Left cardiac atrium (tissue), 4 donors: ENCODE measurements around the gene HTR3B. TPM values are rescaled to one million over a fixed set of nuclear protein-coding genes. Genes with fewer than 3 reads are reported as not detected.
A peak's percentile ranks its signal among the peaks of the same experiment; 100 is the strongest.

ENCODE experiments used
- ATAC-seq, 2 donors: fragments of 200-7000 bp; cut with Tn5 transposase; one replicate each; pipeline ENCODE4 v1.9.1; 2020; ENCODE audit warnings: mild to moderate bottlenecking in 2 of 2, moderate library complexity in 2 of 2
- DNase-seq: peaks from one replicate; pipeline ENCODE4 v3.0.0-alpha.2; 2020
- intact Hi-C, 2 donors: fragments of 100-400 bp; cut with DNase I; formaldehyde crosslinking; loops; one replicate each; pipeline versions ENCODE4 v1.14.1 to v1.15.1; 2022 to 2023
- long read RNA-seq: library from polyadenylated mRNA; unstranded; transcript quantifications from one replicate; pipeline ENCODE4 v2.0.0, GENCODE V29; 2021
- total RNA-seq, 2 donors: library from RNA; stranded (reverse); fragmentation: NEBNext Ultra II Directional; extraction: Animal tissue kit (Norgen Biotek cat#: 25700); gene quantifications; one replicate each; pipeline ENCODE4 v1.2.1, GENCODE V29; 2021
- donor health status: DM: no; HTN: yes; CAD: no.
- donor health status: DM: no; HTN: yes; CAD: no; lungs with severe emphysema.
- donor health status: DM: yes; HTN: yes; CAD: no.
- donor health status: Dilated cardiomyopathy.

Gene HTR3B, protein sequence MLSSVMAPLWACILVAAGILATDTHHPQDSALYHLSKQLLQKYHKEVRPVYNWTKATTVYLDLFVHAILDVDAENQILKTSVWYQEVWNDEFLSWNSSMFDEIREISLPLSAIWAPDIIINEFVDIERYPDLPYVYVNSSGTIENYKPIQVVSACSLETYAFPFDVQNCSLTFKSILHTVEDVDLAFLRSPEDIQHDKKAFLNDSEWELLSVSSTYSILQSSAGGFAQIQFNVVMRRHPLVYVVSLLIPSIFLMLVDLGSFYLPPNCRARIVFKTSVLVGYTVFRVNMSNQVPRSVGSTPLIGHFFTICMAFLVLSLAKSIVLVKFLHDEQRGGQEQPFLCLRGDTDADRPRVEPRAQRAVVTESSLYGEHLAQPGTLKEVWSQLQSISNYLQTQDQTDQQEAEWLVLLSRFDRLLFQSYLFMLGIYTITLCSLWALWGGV
- total RNA-seq: not detected
- long read RNA-seq: 0 reads

DNA sequence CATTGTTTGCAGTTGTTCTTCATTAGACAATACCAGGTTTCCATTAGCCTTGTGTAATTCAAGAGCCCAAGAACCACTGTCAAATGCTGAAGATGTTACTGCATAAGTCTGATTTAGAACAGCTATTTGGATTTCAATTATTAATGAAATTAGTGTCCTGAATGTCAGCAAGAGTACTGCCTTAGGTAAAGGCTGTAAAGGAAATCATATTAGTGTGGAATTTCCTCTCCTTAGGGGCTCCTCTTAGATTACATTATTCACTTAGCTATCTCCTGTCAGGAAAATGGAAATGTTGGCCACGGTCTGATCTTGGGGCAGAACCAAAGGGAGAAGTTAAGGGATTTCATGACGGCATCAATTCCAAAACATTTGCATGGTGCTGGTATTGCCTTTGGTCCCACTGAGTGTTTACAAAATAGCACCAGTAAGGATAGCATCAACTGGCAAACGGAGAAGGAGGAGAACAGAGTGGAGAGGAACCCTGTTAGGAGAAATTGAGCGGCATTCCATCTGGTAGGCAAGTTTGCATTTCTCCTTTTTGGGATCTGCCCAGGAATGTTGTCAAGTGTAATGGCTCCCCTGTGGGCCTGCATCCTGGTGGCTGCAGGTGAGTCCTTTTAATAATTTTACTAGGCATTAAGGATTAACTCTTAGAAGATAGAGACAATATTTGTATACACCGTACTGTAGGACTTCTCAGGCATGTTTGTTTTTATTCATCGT, at the start of gene HTR3B:
TSS of gene HTR3B (plus strand) at position 418 of the 723 bp plus-strand sequence. CDS start at position 556, 138 bp downstream.
- ATAC-seq (no peak), DNase-seq (no peak)
- intact Hi-C loops: loop anchor here in 1 of 2 donors (5.0 to 10.0 kb wide), 2 partner anchors 68 to 110 kb away; no protein-coding TSS in a partner anchor

- no peak for ATAC-seq
- DNase-seq: no peak
- intact Hi-C loops: no loop called here
Observed at GRCh38 chr11:113855803-113856202, 48.8 kb upstream of the HTR3B start.

GRCh38 chr11:113856966-113857759, 47.4 kb upstream of the HTR3B start:
- ATAC-seq (no peak), DNase-seq (no peak)
- intact Hi-C loops: no loop called here

- DNase-seq (no peak), ATAC-seq (no peak)
- intact Hi-C loops: no loop called here
Observed at GRCh38 chr11:113859665-113860064, 44.9 kb upstream of the HTR3B start.

DNA sequence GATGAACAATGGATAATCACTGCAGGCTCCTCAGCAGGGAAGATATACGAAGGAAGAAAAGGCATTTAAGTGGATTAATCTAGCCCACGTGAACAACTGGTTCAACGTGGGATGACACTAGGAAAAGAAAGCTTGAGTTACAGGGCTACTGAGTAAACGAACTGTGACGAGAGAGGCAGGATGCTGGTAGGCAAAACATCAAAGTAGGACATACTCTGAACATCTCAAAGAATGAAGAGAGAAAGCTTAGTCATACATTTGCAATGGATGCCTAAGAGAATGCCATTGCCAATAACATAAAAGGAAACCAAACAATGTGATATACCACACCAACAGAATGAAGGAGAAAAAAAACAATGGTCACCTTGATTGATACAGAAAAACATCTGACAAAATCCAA, 42.2 kb upstream of the HTR3B start:
- ATAC-seq (no peak), DNase-seq (no peak)
- intact Hi-C loops: no loop called here

DNA sequence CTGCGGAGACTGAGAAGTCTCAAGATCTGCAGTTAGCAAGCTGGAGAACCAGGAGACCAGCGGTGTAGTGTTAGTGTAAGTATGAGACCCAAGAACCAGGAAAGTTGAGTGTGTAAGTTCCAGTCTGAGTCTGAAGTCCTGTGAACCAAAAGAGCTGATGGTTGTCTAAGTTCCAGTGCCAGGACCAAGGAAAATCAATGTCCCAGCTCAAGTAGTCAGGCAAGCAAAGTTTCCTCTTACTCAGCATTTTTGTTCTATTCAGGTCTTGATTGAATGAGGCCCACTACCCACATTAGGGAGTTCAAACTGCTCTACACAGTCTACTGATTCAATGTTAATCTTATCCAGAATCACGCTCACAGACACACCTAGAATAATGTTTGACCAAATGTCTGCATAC, 40.2 kb upstream of the HTR3B start:
- DNase-seq (no peak), ATAC-seq (no peak)
- intact Hi-C loops: no loop called here

DNA sequence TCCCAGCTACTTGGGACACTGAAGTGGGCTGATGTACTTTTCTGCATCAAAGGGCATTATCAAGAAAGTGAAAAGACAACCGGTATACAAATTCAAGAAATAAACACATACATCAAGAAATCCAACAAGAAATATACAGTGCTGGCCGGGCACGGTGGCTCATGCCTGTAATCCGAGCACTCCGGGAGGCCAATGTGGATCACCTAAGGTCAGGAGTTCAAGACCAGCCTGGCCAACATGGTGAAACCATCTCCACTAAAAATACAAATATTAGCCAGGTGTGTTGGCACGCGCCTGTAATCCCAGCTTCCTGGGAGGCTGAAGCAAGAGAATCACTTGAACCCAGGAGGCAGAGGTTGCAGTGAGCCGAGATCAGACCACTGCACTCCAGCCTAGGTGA, 38.7 kb upstream of the HTR3B start:
- ATAC-seq: no peak
- DNase-seq: no peak
- intact Hi-C loops: no loop called here

GRCh38 chr11:113867843-113868503, 36.6 kb upstream of the HTR3B start:
- ATAC-seq (no peak), DNase-seq (no peak)
- intact Hi-C loops: no loop called here

DNA sequence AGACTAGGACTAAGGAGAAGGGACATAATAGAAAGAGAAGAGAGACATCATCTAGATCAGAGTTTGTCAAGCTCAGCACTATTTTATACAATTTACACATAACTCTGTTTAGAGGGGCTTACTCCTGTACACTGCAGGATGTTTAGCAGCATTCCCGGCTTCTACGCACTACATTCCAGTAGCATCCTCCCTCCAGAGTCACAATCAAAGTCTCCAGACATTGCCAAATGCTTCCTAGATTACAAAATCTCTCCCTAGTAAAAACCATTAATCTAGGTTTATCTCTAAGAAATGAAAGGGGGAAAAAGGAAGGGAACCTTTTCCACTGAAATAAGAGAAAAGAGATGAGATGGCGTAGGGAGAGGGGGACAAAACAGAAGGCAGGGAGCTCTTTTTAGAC, 33.3 kb upstream of the HTR3B start:
- intact Hi-C loops: no loop called here
- DNase-seq (no peak), ATAC-seq (no peak)

GRCh38 chr11:113873236-113873626, 31.4 kb upstream of the HTR3B start:
- ATAC-seq (peak; percentile 48 to 60), DNase-seq (peak; percentile 38)
- intact Hi-C loops: no loop called here

DNA sequence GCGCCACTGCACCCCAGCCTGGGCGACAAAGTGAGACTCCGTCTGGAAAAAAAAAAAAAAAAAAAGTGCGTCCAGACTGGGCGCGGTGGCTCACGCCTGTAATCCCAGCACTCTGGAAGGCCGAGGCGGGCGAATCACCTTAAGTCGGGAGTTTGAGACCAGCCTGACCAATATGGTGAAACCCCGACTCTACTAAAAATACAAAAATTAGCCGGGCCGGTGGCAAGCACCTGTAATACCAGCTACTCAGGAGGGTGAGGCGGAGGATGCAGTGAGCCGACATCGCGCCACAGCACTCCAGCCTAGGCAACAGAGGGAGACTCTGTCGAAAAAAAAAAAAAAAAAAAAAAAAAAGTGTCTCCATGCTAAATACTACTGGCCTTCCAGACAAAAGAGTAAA, 30.5 kb upstream of the HTR3B start:
- no peak for ATAC-seq
- no peak for DNase-seq
- intact Hi-C loops: no loop called here

- intact Hi-C loops: no loop called here
- ATAC-seq (peak in 1 of 2 donors; percentile 2), DNase-seq (no peak)
Observed at GRCh38 chr11:113874581-113875233, 29.9 kb upstream of the HTR3B start.

DNA sequence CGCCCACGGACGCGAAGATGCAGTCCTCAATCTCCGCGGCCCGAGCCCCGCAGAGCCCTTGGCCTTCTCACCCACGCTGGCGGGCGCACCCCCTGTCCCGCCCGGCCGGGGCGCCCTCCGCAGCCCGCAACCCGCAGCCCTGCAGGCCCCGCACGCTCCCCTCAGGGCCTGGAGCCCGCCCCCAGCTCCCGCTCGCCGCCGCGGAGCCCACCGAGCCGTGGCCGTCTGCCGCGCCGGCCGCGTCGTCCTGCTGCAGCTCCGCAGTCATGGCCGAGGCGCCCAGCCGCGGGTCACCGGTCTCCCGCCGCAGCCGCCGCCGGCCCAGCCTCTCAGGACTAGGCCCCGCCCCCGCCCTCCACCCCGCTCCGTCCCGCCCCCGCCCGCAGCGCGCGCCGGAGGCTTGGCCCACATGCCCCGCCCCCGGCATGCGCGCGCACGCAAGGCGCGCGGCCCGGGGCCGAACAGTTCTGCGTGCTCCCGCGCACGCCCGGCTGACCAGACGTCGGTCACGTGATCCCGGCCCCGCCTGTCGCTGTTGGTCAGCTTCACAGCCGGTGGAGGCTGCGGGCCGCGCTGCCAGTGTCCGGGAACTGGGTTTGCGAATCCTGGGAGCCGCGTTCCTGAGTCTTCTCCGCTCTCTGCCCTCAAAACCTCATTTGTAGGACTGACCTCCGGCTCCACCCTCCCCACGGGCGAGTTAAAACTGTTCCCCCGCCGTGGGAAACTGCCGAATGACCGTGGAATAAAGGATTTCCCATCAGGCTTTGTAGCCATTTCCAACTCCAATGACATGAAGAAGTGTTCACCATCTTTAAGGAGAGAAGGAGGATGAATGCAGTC, 29.1 kb upstream of the HTR3B start, which contains the start of gene USP28:
TSS of gene USP28 (minus strand) at position 339 of the 840 bp plus-strand sequence. CDS start at position 268, 71 bp downstream.
- intact Hi-C loops: no loop called here
- DNase-seq (peak; percentile 99), ATAC-seq (peak; percentile 89 to 95)

DNA sequence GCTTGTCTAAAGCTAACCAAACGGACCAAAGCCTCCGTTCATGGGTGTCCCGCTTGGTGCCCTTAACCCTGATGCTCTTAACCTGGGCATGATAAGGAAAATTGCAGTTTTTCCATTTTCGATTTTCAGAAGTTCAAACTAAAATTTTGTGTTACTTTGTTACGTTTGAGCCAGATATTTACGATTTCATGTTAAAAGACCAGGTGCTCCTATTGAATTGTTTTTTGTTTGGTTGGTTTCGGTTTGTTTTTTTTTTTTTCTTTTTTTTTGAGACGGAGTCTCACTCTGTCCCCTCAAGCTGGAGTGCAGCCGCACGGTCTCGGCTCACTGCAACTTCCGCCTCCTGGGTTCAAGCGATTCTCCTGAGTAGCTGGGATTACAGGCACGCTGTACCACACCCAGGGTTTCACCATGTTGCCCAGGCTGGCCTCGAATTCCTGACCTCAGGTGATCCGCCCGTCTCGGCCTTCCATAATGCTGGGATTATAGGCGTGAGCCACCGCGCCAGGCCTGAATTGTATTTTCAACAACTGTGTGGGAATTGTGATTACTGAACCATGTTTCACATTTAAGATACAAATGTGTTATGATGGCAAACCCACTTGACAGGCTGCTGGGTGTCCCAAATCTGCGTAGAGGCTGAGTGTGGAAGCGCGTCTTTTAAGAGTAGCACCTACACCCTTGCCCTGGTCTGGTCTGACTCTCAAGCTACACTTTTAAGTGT, 28.4 kb upstream of the HTR3B start:
- DNase-seq (no peak), ATAC-seq (no peak)
- intact Hi-C loops: no loop called here

DNA sequence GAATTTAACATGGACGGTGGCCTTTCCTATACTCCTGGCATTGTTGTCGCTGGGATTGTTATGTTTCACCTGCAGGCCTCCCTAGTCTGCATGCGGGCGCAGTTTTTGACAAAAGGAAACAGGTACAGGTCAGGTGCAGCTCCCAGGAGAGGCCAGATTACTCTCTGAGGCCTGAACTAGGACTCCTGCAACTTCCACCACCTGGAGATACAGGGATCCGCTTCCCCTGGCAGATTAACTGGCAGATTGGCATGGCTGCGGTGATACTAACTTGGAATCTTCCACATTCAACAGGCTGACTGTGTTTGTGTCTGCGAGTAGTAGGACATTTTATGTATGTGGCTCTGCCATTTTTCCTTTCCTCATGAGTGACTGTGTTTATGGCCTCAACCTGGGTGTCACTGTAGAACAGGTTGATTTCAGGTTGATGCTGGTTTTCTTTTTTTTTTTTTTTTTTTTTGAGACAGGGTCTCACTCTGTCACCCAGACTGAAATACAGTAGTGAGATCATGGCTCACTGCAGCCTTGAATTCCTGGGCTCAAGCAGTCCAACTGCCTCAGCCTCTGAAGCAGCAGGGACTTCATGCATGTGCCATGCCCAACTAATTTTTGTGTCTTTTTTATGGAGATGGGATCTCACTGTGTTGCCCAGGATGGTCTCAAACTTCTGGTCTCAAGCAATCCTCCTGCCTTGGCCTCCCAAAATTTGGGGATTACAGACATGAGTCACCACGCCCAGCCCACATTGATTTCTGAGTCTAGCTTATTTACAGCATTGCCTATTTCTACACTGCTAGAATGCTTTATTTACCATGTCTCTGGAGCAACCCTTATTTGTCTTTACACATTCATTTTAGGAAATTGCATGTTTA, 27.6 kb upstream of the HTR3B start:
- ATAC-seq: no peak
- DNase-seq: no peak
- intact Hi-C loops: no loop called here

DNA sequence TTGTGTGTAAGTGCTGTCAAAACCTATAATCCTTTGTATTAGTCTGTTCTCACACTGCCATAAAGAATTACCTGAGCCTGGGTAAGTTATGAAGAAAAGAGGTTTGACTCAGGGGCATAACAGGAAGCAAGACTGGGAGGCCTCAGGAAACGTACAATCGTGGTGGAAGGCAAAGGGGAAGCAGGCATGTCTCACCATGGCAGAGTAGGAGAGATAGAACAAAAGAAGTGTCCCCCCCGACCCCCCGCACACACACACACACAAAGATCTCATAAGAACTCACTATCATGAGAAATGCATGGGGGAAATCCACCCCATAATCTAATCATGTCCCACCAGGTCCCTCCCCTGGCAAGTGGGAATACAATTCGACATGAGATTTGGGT, 26.9 kb upstream of the HTR3B start:
- no peak for DNase-seq
- ATAC-seq: no peak
- intact Hi-C loops: no loop called here
